T-helper 1 cell treated with Interleukin-12 subunit alpha and Interleukin-12 subunit beta and Interleukin-4 antibody, amounts not matched to agents 30 μg/mL and 1 μg/mL, for 36 hours (primary cell): ENCODE data around the gene ABCC8.

Experiments
- H3K27ac Mint-ChIP-seq: one replicate; pipeline ENCODE4 v1.8.0; 2021; ENCODE audit warnings: mild to moderate bottlenecking, mixed read lengths
- H3K27me3 Mint-ChIP-seq: one replicate; pipeline ENCODE4 v1.8.0; 2021; ENCODE audit warnings: low read depth, mixed read lengths
- H3K36me3 Mint-ChIP-seq: one replicate; pipeline ENCODE4 v1.8.0; 2021; ENCODE audit warnings: low read depth, mixed read lengths
- H3K4me1 Mint-ChIP-seq: one replicate; pipeline ENCODE4 v1.8.0; 2021; ENCODE audit warnings: low read depth, mixed read lengths
- H3K4me3 Mint-ChIP-seq: one replicate; pipeline ENCODE4 v1.8.0; 2021; ENCODE audit warnings: mild to moderate bottlenecking, moderate library complexity, mixed read lengths
- H3K9me3 Mint-ChIP-seq: one replicate; pipeline ENCODE4 v1.8.0; 2021; ENCODE audit warnings: mixed read lengths

Gene ABCC8

DNA sequence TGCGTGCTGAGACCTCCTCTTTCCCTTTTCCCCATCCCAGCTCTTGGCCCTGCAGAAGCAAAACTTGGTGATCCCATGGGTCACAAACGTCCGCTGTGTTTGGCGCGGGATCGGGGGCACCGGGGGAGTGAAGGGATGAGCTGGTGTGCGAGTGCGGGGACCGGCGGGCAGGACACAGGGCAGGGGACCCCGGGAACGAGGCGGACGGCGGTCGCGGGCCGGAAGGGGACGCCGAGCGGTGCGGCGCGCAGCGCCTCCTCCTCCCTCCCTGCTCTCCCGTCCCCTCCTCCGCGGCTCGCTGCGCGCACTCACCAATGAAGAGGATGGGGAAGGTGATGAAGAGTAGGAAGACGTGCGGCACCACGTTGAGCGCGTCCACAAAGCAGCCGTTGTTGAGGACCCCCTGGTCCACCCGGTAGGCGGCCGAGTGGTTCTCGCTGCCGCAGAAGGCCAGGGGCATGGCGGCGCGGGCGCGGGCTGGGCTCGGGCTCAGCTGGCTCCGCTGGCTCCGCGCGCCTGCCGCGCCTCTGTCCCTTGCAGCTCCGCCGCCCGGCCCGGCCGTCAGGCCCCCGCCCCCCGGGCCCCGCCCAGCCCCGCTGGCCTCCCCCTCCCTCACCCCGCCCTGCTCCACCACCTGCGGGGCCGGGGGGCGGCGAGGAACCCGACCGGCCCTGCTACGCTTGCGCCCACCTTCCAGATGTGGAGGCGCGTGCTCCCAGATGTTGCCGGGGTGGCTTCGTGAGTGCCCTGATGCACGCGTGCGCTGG, at the start of gene ABCC8:
TSS of gene ABCC8 (minus strand) at position 529 of the 767 bp plus-strand sequence. CDS start at position 460, 69 bp downstream.
- H3K27ac Mint-ChIP-seq: no peak within 1 kb of the TSS
- no peak within 1 kb of the TSS for H3K4me3 Mint-ChIP-seq
- H3K36me3 Mint-ChIP-seq: no peaks in the 10 kb centered on the region
- H3K4me1 Mint-ChIP-seq: peaks cover 2% of the 10 kb centered on the region
- H3K9me3 Mint-ChIP-seq: no peaks in the 10 kb centered on the region
- peaks cover 88% of the 10 kb centered on the region for H3K27me3 Mint-ChIP-seq

DNA sequence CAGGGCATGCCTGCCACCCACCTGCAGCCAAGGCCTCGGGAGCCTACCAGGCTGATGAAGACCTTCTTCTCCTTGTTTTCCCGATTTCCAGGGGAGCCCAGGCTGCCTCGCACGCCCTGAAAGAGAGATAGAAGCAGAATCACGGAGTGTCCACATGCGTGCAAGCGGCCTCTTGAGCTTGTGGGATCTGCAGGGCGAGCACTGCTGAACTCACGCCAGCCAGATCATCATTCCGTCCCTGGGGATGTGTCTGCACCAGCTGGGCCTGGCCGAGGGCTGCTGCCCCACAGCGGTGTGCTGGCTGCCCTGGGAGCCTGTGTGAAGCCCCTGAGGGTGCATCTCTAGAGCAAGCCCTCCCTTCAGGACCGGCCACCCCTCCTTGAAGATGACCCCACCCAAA, 49.7 kb upstream of the ABCC8 start:
- no peaks in the 10 kb centered on the region for H3K9me3 Mint-ChIP-seq
- H3K27me3 Mint-ChIP-seq: no peaks in the 10 kb centered on the region
- H3K4me3 Mint-ChIP-seq: no peak overlapping the region
- no peak overlapping the region for H3K27ac Mint-ChIP-seq
- H3K36me3 Mint-ChIP-seq: no peaks in the 10 kb centered on the region
- H3K4me1 Mint-ChIP-seq: no peaks in the 10 kb centered on the region

GRCh38 chr11:17525570-17525969, 48.9 kb upstream of the ABCC8 start:
- Mint-ChIP-seq H3K36me3 (no peaks in the 10 kb centered on the region), H3K4me3 (no peak overlapping the region), H3K27ac (no peak overlapping the region), H3K9me3 (no peaks in the 10 kb centered on the region), H3K27me3 (no peaks in the 10 kb centered on the region), H3K4me1 (no peaks in the 10 kb centered on the region)

GRCh38 chr11:17524221-17524620, 47.6 kb upstream of the ABCC8 start:
- Mint-ChIP-seq H3K27ac (no peak overlapping the region), H3K4me3 (no peak overlapping the region), H3K4me1 (no peaks in the 10 kb centered on the region), H3K27me3 (no peaks in the 10 kb centered on the region), H3K9me3 (no peaks in the 10 kb centered on the region), H3K36me3 (no peaks in the 10 kb centered on the region)

DNA sequence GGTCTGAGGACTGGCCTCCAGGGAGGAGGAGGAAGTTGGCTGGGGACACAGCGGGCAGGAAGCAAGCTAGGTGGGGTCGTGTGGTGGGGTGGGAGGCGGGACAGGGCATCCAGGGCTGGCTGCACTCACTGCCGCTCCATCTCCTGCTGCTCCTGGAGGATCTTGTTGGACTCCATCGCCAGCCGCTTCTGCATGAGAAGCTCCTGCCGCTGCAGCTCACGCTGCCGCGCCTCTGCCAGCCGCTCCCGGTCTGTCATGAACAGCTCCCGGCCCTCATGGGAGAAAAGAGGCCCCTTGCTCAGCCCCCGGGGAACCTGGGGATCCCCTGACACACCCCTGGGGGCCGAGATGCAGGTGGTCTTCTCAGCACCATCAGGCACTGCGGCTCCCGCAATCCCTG, 46.0 kb upstream of the ABCC8 start:
- no peak overlapping the region for H3K27ac Mint-ChIP-seq
- H3K36me3 Mint-ChIP-seq: no peaks in the 10 kb centered on the region
- no peaks in the 10 kb centered on the region for H3K4me1 Mint-ChIP-seq
- no peak overlapping the region for H3K4me3 Mint-ChIP-seq
- no peaks in the 10 kb centered on the region for H3K9me3 Mint-ChIP-seq
- H3K27me3 Mint-ChIP-seq: no peaks in the 10 kb centered on the region

GRCh38 chr11:17521106-17521900, 44.7 kb upstream of the ABCC8 start:
- Mint-ChIP-seq H3K27ac (no peak overlapping the region), H3K9me3 (no peaks in the 10 kb centered on the region), H3K36me3 (no peaks in the 10 kb centered on the region), H3K4me1 (no peaks in the 10 kb centered on the region), H3K27me3 (no peaks in the 10 kb centered on the region), H3K4me3 (no peak overlapping the region)

DNA sequence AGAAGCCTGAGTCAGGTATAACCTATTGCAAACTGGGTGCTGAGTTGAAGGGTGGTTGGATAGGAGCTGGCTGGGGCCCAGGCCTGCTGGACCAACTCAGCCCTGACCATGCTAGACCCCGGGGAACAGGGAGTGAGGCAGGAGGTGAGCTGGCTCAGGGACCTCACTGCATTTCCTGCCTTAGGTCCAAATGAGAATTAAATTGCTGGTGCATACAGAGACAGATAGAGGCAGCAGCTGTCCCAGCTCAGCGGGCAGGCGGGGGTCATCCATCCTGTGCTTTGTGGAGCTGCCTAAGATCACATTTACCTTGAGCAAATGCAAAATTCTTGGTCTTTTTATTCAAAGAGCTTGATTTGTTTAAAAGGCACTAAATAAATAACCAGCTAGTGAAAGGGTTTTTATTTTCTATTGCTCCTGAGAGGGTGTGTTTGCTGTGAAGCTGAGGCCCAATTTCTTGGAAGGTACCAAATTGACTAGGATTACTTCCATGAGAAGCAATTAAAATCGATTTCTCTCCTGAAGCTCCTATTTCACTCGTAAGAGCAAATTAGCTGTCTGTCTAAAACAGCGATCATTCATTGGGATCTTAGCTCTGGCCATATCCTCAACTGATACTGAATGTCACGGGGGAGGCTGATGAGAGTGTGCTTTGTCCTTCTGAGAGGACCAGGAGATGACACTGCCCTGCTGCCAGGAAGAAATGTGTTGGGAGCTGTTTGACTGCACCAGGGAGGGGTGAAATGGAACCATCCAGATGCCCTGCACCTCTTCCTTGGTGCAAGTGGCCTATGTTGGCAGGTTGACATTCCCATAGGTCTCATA, 42.6 kb upstream of the ABCC8 start:
- H3K36me3 Mint-ChIP-seq: no peaks in the 10 kb centered on the region

GRCh38 chr11:17518366-17518765, 41.7 kb upstream of the ABCC8 start:
- Mint-ChIP-seq H3K9me3 (no peaks in the 10 kb centered on the region), H3K27me3 (peaks cover 6% of the 10 kb centered on the region), H3K27ac (no peak overlapping the region), H3K36me3 (no peaks in the 10 kb centered on the region), H3K4me3 (no peak overlapping the region), H3K4me1 (no peaks in the 10 kb centered on the region)

More for the DNA sequence above, 42.6 kb upstream of the ABCC8 start:
- Mint-ChIP-seq H3K27ac (no peak overlapping the region), H3K9me3 (no peaks in the 10 kb centered on the region), H3K27me3 (no peaks in the 10 kb centered on the region), H3K4me3 (no peak overlapping the region), H3K4me1 (no peaks in the 10 kb centered on the region)

DNA sequence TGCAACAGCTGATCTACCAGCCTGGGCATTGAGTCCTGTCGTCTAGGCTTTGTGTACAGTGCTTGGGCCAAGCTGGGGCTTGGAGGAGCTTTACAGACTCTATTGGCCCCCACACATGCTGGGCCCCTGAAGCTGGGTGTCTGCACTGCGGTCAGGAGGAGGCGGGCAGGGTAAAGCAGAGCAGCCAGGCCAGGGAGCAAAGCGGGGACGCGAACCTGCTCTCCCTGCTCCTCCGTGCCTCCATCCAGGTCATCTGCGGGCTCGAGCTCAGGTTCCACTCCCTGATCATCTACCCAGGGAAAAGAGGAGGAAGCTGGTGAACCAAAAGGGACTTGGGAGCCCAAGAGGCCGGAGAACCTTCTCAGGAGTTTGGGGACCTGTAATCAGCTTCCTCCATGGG, 40.5 kb upstream of the ABCC8 start:
- Mint-ChIP-seq H3K9me3 (no peaks in the 10 kb centered on the region), H3K27me3 (peaks cover 12% of the 10 kb centered on the region), H3K36me3 (no peaks in the 10 kb centered on the region), H3K4me1 (no peaks in the 10 kb centered on the region), H3K4me3 (no peak overlapping the region), H3K27ac (no peak overlapping the region)

DNA sequence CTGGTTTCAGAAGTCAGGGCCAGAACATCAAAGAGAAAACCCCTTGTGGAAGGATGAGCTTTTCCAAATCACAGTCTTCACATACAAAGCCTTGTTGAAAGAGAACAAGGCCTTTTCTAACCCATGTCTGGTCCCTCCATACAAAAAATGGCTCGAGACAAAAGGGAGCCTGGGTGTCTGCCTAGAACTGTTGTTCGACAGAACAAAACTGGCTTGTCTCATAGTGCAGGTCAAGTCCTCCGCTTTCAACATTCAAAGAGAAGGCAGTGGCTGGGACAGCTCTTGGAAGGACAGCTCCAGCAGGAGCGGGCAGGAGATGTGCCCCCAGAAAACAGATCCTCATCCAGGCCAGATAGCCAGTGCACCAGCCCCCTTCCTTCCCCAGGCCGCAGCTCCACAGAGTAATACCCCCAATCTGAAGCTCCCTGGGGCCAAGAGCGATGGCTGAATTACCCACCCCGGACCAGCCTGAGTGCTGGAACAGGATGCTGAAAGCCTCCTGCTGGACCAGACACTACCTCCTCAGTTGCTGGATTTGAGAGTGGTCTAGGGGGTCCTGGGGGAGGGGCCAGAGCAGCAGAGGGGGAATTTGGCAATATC, 40.0 kb upstream of the ABCC8 start:
- H3K36me3 Mint-ChIP-seq: no peaks in the 10 kb centered on the region
- H3K4me1 Mint-ChIP-seq: no peaks in the 10 kb centered on the region
- H3K27me3 Mint-ChIP-seq: peaks cover 12% of the 10 kb centered on the region
- H3K27ac Mint-ChIP-seq: no peak overlapping the region
- no peak overlapping the region for H3K4me3 Mint-ChIP-seq
- no peaks in the 10 kb centered on the region for H3K9me3 Mint-ChIP-seq

GRCh38 chr11:17515443-17516176, 39.0 kb upstream of the ABCC8 start:
- no peak overlapping the region for H3K27ac Mint-ChIP-seq
- H3K9me3 Mint-ChIP-seq: no peaks in the 10 kb centered on the region
- peaks cover 12% of the 10 kb centered on the region for H3K27me3 Mint-ChIP-seq
- no peaks in the 10 kb centered on the region for H3K36me3 Mint-ChIP-seq
- no peaks in the 10 kb centered on the region for H3K4me1 Mint-ChIP-seq
- H3K4me3 Mint-ChIP-seq: no peak overlapping the region

DNA sequence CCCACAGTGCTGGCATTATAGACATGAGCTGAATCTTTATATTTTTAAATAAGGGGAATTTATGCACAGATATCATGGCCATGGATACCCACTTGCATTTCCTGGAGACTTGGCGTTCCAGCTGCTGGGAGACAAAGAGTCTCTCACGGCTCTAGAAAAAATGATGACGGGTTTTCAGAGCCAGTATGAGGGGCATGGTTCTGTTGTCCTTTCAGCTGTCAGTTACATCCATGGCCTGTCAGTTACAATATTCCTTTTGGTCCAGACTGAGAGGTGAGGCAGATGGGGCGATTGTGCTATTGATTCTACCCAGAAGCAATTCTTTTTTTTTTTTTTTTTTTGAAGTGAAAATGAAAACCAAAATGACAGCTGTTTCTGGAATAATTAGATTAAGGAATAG, 37.8 kb upstream of the ABCC8 start:
- H3K27ac Mint-ChIP-seq: no peak overlapping the region
- H3K36me3 Mint-ChIP-seq: no peaks in the 10 kb centered on the region
- no peaks in the 10 kb centered on the region for H3K4me1 Mint-ChIP-seq
- no peaks in the 10 kb centered on the region for H3K9me3 Mint-ChIP-seq
- H3K4me3 Mint-ChIP-seq: no peak overlapping the region
- peaks cover 12% of the 10 kb centered on the region for H3K27me3 Mint-ChIP-seq

DNA sequence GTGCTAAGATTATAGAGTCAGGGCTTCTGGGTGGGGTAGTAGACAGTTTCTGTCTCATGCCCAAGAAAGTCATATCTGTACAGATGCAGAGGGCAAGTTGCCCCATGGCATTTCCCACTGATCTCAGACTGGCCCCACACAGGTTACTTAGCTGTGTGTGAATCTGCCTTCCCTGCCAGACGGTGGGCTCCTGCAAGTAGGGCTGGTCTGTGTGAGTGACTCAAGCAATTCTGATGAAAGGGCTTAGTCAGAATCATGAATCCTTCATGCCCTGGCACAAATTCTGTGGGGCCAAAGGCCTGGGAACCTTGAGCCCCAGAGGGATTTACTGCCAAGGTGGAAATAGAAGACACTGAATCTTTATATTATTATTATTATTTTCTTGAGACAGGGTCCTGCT, 37.2 kb upstream of the ABCC8 start:
- peaks cover 12% of the 10 kb centered on the region for H3K27me3 Mint-ChIP-seq
- no peaks in the 10 kb centered on the region for H3K4me1 Mint-ChIP-seq
- no peak overlapping the region for H3K4me3 Mint-ChIP-seq
- no peaks in the 10 kb centered on the region for H3K36me3 Mint-ChIP-seq
- no peaks in the 10 kb centered on the region for H3K9me3 Mint-ChIP-seq
- no peak overlapping the region for H3K27ac Mint-ChIP-seq

DNA sequence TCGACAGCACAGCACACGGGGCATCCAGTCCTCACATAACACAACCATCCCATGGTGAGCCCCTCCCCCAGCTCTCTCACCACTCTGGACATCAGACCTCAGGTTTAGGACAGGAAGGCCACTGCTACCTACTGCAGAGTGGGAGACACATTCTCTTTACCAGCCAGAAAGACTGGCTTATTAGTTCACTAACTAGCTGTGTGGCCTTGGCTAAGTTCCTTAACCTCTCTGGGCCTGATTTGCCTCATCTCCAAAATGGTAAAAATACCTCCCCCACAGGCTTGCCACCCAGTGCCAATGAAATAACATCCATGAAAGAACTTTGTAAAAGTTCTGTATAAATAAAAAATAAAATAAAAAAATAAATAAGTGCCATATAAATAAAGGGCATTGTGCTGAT, 35.5 kb upstream of the ABCC8 start:
- peaks cover 15% of the 10 kb centered on the region for H3K27me3 Mint-ChIP-seq
- H3K9me3 Mint-ChIP-seq: no peaks in the 10 kb centered on the region
- no peaks in the 10 kb centered on the region for H3K4me1 Mint-ChIP-seq
- no peak overlapping the region for H3K27ac Mint-ChIP-seq
- no peak overlapping the region for H3K4me3 Mint-ChIP-seq
- no peaks in the 10 kb centered on the region for H3K36me3 Mint-ChIP-seq
